Endodermal cell (in vitro differentiated cells): ENCODE measurements around the gene WDR7. TPM values are rescaled to one million over a fixed set of nuclear protein-coding genes. Genes with fewer than 3 reads are reported as not detected.

Experiments
- DNase-seq: peaks from one replicate; pipeline ENCODE4 v3.0.0-alpha.2; 2017
- H3K27ac ChIP-seq: 2 replicates; pipeline ENCODE4 v1.5.1; 2013; ENCODE audit warnings: mild to moderate bottlenecking, low read depth, low read length, moderate library complexity
- H3K27me3 ChIP-seq: 2 replicates; pipeline ENCODE4 v1.6.1; 2013; ENCODE audit warnings: mild to moderate bottlenecking, low read length, moderate library complexity; ENCODE audit not compliant: insufficient read depth, control insufficient read depth, poor library complexity, severe bottlenecking
- H3K36me3 ChIP-seq: 2 replicates; pipeline ENCODE4 v1.7.0; 2013; ENCODE audit warnings: mild to moderate bottlenecking, low read length, moderate library complexity; ENCODE audit not compliant: control insufficient read depth, insufficient read depth
- H3K4me1 ChIP-seq: one replicate; pipeline ENCODE4 v1.7.0; 2013; ENCODE audit warnings: low read length; ENCODE audit not compliant: control insufficient read depth, insufficient read depth
- H3K4me3 ChIP-seq: 2 replicates; pipeline ENCODE4 v1.5.1; 2013; ENCODE audit warnings: mild to moderate bottlenecking, low read length, moderate library complexity
- H3K9ac ChIP-seq: 2 replicates; pipeline ENCODE4 v1.6.1; 2013; ENCODE audit warnings: mild to moderate bottlenecking, low read length, moderate library complexity; ENCODE audit not compliant: poor library complexity, severe bottlenecking; ENCODE audit errors: extremely low read depth
- H3K9me3 ChIP-seq: 2 replicates; pipeline ENCODE4 v1.6.1; 2013; ENCODE audit warnings: mild to moderate bottlenecking, low read length, moderate library complexity; ENCODE audit not compliant: control insufficient read depth
- H3K27ac Mint-ChIP-seq: 2 replicates; pipeline ENCODE4 v1.8.0; 2020; ENCODE audit warnings: mixed read lengths
- H3K27me3 Mint-ChIP-seq: 2 replicates; pipeline ENCODE4 v1.8.0; 2021; ENCODE audit warnings: mild to moderate bottlenecking, mixed read lengths; ENCODE audit not compliant: insufficient read depth
- H3K36me3 Mint-ChIP-seq: 2 replicates; pipeline ENCODE4 v1.8.0; 2020; ENCODE audit warnings: low read depth, mixed read lengths
- H3K4me1 Mint-ChIP-seq: 2 replicates; pipeline ENCODE4 v1.8.0; 2020; ENCODE audit warnings: mixed read lengths
- H3K4me3 Mint-ChIP-seq: 2 replicates; pipeline ENCODE4 v1.8.0; 2020; ENCODE audit warnings: mild to moderate bottlenecking, moderate library complexity, mixed read lengths
- H3K9me3 Mint-ChIP-seq: 2 replicates; pipeline ENCODE4 v1.8.0; 2020; ENCODE audit warnings: mild to moderate bottlenecking, mixed read lengths
- CTCF ChIP-seq: fragments of 200-600 bp; sonication (generic); conservative IDR thresholded peaks from 2 replicates; pipeline ENCODE4 v1.5.0; 2021; ENCODE audit warnings: antibody characterized with exemption, mild to moderate bottlenecking
- WGBS, 2 experiments: methylation state at CpG; one replicate each; pipeline versions ENCODE4 v1.1.5 to v1.1.7; 2013; ENCODE audit warnings: missing lambda C conversion rate in 2 of 2, mixed read lengths in 1 of 2; ENCODE audit not compliant: insufficient coverage in 1 of 2, insufficient read length in 1 of 2; 5-methylcytosine and 5-hydroxymethylcytosine counted together
- total RNA-seq, 2 donors: library from RNA; stranded (reverse); fragmentation: NEBNext Ultra II Directional in 1 of 2; extraction: Animal tissue kit (Norgen Biotek cat#: 25700) in 1 of 2; gene quantifications; 2 replicates in 1 of 2; 3 replicates in 1 of 2; pipeline ENCODE4 v1.2.1, GENCODE V29; 2021

The WDR7 gene
- total RNA-seq, 2 donors from 2014 or later, result 17.1 to 22.5 TPM

GRCh38 chr18:57060814-57061213 lies 409.7 kb downstream of the WDR7 start:
- Histone ChIP-seq H3K9ac (no peak overlapping the region), H3K27me3 (no peaks in the 10 kb centered on the region), H3K9me3 (no peaks in the 10 kb centered on the region), H3K27ac (no peak overlapping the region), H3K4me3 (no peak overlapping the region), H3K36me3 (no peaks in the 10 kb centered on the region), H3K4me1 (peaks cover 9% of the 10 kb centered on the region)
- 91 to 95% methylated on average over 5 to 8 of the region's 8 CpGs for WGBS, 2 experiments
- H3K4me1 Mint-ChIP-seq, result peaks cover 21% of the 10 kb centered on the region
- TF ChIP-seq CTCF, result no peak
- H3K27me3 Mint-ChIP-seq, result no peaks in the 10 kb centered on the region
- H3K4me3 Mint-ChIP-seq, result no peak overlapping the region
- DNase-seq, result no peak
- no peak overlapping the region for H3K27ac Mint-ChIP-seq
- peaks cover 4% of the 10 kb centered on the region for H3K9me3 Mint-ChIP-seq
- H3K36me3 Mint-ChIP-seq, result peaks cover 34% of the 10 kb centered on the region

GRCh38 chr18:57062178-57062577 lies 411.0 kb downstream of the WDR7 start:
- Mint-ChIP-seq H3K9me3 (no peaks in the 10 kb centered on the region), H3K27me3 (no peaks in the 10 kb centered on the region), H3K36me3 (peaks cover 24% of the 10 kb centered on the region), H3K27ac (no peak overlapping the region), H3K4me3 (no peak overlapping the region), H3K4me1 (peaks cover 21% of the 10 kb centered on the region)
- peaks cover 9% of the 10 kb centered on the region for H3K4me1 ChIP-seq
- TF ChIP-seq CTCF, result no peak
- H3K9ac ChIP-seq, result no peak overlapping the region
- WGBS, 2 experiments, result 85% methylated on average over 4 of the region's 4 CpGs; no CpG with 5 or more reads in 1 of the 2 experiments
- no peak overlapping the region for H3K4me3 ChIP-seq
- no peaks in the 10 kb centered on the region for H3K27me3 ChIP-seq
- H3K27ac ChIP-seq, result no peak overlapping the region
- H3K9me3 ChIP-seq, result no peaks in the 10 kb centered on the region
- no peaks in the 10 kb centered on the region for H3K36me3 ChIP-seq
- no peak for DNase-seq

GRCh38 chr18:57062844-57063243 lies 411.7 kb downstream of the WDR7 start:
- Histone ChIP-seq H3K27me3 (no peaks in the 10 kb centered on the region), H3K9me3 (no peaks in the 10 kb centered on the region), H3K9ac (no peak overlapping the region), H3K36me3 (no peaks in the 10 kb centered on the region), H3K4me3 (no peak overlapping the region), H3K4me1 (peaks cover 9% of the 10 kb centered on the region), H3K27ac (no peak overlapping the region)
- TF ChIP-seq CTCF, result no peak
- Mint-ChIP-seq H3K9me3 (no peaks in the 10 kb centered on the region), H3K36me3 (peaks cover 24% of the 10 kb centered on the region), H3K4me3 (no peak overlapping the region), H3K27ac (no peak overlapping the region), H3K27me3 (no peaks in the 10 kb centered on the region), H3K4me1 (peaks cover 21% of the 10 kb centered on the region)
- DNase-seq, result no peak
- WGBS, 2 experiments, result 84 to 96% methylated on average over 6 to 11 of the region's 11 CpGs
